HG03060 (cell line): Measurements from ENCODE around the gene FLNC.

Source experiments
- ATAC-seq: cut with Tn5 transposase; IDR thresholded peaks from one replicate; pipeline ENCODE4 v1.9.1; 2021; ENCODE audit warnings: low read depth, moderate number of reproducible peaks; ENCODE audit not compliant: unreplicated experiment

Gene FLNC

GRCh38 chr7:128829391-128830166 is 627 bp upstream of the FLNC start:
- no peak for ATAC-seq

DNA sequence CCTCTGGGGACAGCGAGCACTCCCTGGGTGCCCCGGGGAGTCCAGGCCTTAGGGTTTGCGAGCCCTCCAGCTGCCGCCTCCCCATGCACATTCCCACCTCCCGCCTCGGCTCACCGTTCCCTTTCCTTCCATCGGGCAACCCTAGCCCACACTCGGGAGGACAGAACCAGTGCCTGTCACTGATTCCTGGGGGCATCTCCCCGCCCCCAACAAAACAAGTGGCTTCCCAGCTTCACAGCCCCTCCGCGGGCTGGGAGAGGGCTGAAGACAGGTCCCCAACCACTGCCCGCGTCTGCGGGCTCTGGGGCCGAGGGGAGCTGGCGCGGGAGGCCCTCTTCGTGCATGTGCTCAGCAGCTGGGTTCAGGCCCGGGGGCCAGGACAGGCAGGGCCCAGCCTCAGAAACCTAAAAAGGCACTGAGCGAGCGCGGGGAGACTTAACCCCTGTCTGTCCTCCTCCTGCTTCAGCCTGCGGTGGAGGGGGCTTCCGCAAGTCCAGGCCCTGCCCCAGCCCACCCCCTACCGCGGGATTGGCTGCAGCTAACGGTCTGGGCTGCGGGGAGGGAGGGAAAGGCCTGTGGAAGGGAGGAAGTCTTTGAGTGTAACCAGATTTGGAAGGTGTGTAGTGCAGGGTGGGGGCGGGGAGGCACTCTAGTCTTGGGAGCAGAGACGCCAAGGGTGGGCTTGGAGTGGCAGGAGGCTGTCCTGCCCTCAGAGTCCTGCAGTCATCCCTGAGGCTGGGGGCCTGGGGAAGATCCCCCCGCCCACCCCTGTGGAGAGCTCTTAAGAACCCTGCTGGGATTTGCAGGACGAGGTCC is 1.2 kb downstream of the FLNC start:
- ATAC-seq = no peak

GRCh38 chr7:128831994-128832879 is 2.0 kb downstream of the FLNC start:
- ATAC-seq = no peak

- ATAC-seq = no peak
Measured at GRCh38 chr7:128832880-128833147, 2.6 kb downstream of the FLNC start.

- ATAC-seq = no peak
Measured at GRCh38 chr7:128833148-128833945, 3.1 kb downstream of the FLNC start.

DNA sequence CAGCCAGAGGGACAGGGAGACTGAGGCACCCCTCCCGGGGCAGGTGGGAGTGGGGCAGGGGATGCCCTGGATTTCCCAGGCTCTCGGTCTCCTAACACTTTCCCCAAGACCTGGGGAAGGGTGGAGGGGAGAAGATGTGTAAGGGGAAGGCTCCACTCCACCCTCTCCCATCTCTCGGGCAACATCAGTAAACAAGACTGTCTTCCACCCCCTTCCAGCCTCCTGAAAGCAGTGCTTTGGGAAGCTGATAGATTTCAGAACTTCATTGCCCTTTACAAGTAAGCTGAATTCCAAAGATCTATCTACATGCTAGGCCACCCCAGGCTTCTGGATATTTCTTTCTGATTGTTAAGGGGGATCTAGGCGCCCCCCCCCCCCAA is 3.7 kb downstream of the FLNC start:
- no peak for ATAC-seq

GRCh38 chr7:128835231-128835751 is 5.1 kb downstream of the FLNC start:
- no peak for ATAC-seq

GRCh38 chr7:128835790-128836641 is 5.8 kb downstream of the FLNC start:
- ATAC-seq = no peak

- ATAC-seq = no peak
Measured at GRCh38 chr7:128836729-128837348, 6.6 kb downstream of the FLNC start.

DNA sequence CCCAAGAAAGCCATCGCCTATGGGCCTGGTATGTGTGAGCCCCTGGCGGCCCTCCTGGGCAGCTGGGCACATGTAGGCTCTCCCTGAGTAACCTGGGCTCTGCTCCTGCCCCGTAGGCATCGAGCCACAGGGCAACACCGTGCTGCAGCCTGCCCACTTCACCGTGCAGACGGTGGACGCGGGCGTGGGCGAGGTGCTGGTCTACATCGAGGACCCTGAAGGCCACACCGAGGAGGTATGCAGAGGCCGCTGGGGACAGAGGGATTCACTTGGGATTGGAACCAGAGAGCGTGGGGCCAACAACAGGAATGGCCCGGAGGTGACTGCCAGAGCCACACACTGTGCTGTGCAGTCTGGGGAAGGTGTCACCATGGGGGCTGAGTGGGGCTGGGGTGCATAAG is 7.3 kb downstream of the FLNC start:
- no peak for ATAC-seq

DNA sequence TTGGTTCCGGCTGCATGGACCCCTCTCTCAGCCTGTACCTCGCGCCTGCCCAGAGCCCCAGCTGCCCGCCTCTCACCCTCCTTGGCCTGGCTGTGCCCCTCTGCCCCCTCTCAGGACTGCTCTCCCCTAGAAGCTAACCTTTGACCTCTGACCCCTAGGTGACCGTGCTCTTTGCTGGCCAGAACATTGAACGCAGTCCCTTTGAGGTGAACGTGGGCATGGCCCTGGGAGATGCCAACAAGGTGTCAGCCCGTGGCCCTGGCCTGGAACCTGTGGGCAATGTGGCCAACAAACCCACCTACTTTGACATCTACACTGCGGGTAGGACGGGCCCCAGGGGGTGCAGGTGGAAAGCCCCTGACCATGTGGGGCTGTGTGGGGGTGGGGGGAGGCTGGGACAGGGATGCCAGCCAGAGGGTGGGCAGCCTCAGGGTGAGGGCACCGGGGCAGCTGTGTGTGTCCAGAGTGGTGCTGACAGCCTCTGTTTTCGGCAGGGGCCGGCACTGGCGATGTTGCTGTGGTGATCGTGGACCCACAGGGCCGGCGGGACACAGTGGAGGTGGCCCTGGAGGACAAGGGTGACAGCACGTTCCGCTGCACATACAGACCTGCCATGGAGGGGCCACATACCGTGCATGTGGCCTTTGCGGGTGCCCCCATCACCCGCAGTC is 8.0 kb downstream of the FLNC start:
- no peak for ATAC-seq

GRCh38 chr7:128838981-128839731 is 8.9 kb downstream of the FLNC start:
- ATAC-seq = no peak

GRCh38 chr7:128839751-128840177 is 9.6 kb downstream of the FLNC start:
- no peak for ATAC-seq

DNA sequence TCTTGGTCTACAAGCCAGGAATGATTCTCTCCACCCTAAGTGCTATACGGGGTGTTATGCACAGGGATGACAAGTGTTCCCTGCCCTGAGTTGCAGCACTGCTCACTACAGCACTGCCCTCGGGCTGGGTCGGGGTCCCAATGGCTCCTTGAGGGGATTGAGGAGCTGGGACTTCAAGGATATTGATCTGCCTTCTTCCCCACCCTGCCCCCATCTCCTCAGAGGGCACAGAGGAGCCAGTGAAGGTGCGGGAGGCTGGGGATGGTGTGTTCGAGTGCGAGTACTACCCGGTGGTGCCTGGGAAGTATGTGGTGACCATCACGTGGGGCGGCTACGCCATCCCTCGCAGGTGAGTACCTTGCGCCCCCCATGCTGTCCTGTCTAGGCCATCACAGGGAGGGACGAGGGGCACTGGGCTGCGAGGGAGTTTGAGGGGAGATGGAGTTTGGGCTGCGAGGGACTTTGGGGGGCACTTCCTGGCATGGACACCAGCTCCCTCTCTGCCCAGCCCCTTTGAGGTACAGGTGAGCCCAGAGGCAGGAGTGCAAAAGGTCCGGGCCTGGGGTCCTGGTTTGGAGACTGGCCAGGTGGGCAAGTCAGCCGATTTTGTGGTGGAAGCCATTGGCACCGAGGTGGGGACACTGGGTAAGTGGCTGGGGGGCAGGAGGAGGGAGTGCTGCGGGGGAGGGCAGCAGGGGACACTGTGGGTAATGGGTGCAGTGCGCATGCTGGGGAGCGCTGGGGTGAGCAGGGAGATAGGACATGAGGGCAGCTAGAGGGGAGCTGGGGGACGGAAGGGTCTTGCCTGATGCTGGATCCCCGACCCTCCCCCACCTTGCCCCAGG is 10.3 kb downstream of the FLNC start:
- no peak for ATAC-seq

DNA sequence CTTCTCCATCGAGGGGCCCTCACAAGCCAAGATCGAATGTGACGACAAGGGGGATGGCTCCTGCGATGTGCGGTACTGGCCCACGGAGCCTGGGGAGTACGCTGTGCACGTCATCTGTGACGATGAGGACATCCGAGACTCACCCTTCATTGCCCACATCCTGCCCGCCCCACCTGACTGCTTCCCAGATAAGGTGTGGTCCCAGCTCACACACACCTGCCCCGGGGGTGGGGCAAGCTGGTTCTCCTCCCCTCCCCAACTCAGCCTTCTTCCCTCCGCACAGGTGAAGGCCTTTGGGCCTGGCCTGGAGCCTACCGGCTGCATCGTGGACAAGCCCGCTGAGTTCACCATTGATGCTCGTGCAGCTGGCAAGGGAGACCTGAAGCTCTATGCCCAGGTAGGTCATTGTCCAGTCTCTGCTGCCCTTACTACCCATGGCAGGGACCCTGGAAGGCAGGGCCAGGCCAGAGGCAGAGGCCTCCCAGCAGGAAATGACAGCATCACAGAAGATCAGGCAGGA is 11.0 kb downstream of the FLNC start:
- ATAC-seq = no peak

DNA sequence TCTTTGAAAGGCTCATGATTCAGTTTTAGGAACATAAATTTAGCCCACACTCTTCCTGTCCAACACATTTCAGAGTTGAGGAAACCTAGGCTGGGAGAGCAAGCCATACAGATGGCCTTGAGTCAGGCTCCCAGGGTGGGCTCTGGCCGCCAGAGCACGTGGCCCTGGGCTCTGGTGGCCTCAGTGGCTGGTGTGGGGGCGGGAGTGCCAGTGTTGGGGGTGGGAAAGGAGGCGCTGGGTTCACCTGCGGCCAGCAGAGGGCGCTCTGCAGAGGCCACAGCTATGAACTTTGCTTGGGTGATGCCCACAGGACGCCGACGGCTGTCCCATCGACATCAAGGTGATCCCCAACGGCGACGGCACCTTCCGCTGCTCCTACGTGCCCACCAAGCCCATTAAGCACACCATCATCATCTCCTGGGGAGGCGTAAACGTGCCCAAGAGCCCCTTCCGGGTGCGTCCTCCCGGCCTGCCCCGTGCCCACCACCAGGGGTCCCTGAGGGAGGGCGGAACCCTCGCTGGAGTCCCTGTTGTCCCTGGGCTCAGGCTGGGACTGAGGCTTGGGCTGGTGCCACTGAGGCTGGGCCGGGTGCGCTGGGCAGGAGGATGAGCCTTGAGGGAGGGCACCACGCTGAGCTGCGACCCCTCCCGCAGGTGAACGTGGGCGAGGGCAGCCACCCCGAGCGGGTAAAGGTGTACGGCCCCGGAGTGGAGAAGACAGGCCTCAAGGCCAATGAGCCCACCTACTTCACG is 11.9 kb downstream of the FLNC start:
- no peak for ATAC-seq
